Transverse colon (tissue), 4 donors: ENCODE measurements around the gene WDR5. TPM values are rescaled to one million over a fixed set of nuclear protein-coding genes. Genes with fewer than 3 reads are reported as not detected.

Source experiments
- DNase-seq: peaks from one replicate; pipeline ENCODE4 v3.0.0-alpha.2; 2019
- H3K27ac ChIP-seq, 4 donors: fragments of 200-600 bp; sonication (generic); 2 replicates each; pipeline ENCODE4 v1.5.1; 2016 to 2018; ENCODE audit warnings: inconsistent platforms in 4 of 4
- H3K27me3 ChIP-seq: fragments of 200-600 bp; sonication (generic); 2 replicates; pipeline ENCODE4 v1.5.1; 2017; ENCODE audit warnings: inconsistent platforms
- H3K36me3 ChIP-seq, 4 donors: fragments of 200-600 bp; sonication (generic); 2 replicates each; pipeline ENCODE4 v1.5.1; 2017 to 2019; ENCODE audit warnings: inconsistent platforms in 4 of 4
- H3K4me1 ChIP-seq, 4 donors: fragments of 200-600 bp; sonication (generic); 2 replicates each; pipeline ENCODE4 v1.5.1; 2017 to 2020; ENCODE audit warnings: inconsistent platforms in 4 of 4
- H3K4me3 ChIP-seq, 4 donors: fragments of 200-600 bp; sonication (generic); 1 replicate in 1 of 4; 2 replicates in 3 of 4; pipeline versions ENCODE4 v1.5.1 to v1.6.1; 2017 to 2019; ENCODE audit warnings: inconsistent platforms in 4 of 4
- H3K9me3 ChIP-seq, 2 donors: fragments of 200-600 bp; sonication (generic); 2 replicates each; pipeline ENCODE4 v1.5.1; 2017 to 2019; ENCODE audit warnings: inconsistent platforms in 2 of 2
- CTCF ChIP-seq, 5 experiments: fragments of 200-600 bp in 3 of 5; fragments of 450-650 bp in 2 of 5; sonication (generic) in 3 of 5; IDR thresholded peaks; 1 replicate in 2 of 5; 2 replicates in 3 of 5; pipeline ENCODE4 v1.5.1; 2016 to 2017; ENCODE audit warnings: antibody characterized with exemption in 5 of 5, inconsistent platforms in 3 of 5, mild to moderate bottlenecking in 2 of 5, moderate library complexity in 1 of 5
- EP300 ChIP-seq: sonication (generic); formaldehyde crosslinking; IDR thresholded peaks from one replicate; pipeline ENCODE4 v1.6.1; 2017; ENCODE audit warnings: antibody characterized with exemption, low read depth
- POLR2A ChIP-seq: fragments of 450-650 bp; IDR thresholded peaks from one replicate; pipeline ENCODE4 v1.6.1; 2016; ENCODE audit warnings: antibody characterized with exemption, mild to moderate bottlenecking, moderate library complexity
- POLR2AphosphoS5 ChIP-seq, 3 donors: sonication (generic); formaldehyde crosslinking; IDR thresholded peaks; one replicate each; pipeline ENCODE4 v1.6.1; 2016; ENCODE audit warnings: antibody characterized with exemption in 3 of 3
- WGBS, 2 donors: methylation state at CpG; one replicate each; pipeline ENCODE4 v1.1.5; 2018; ENCODE audit warnings: low coverage in 1 of 2; 5-methylcytosine and 5-hydroxymethylcytosine counted together
- in situ Hi-C, 4 donors: fragments of 200-750 bp; cut with MboI; loops; one replicate each; pipeline versions ENCODE4 v1.15.0 to v1.15.1; 2017; ENCODE audit warnings: low sequenced_read_pairs in 3 of 4, low pct_ligation_motif_present in 1 of 4, low pct_unique_long_range_greater_than_20kb in 1 of 4
- intact Hi-C: fragments of 100-400 bp; cut with DNase I; formaldehyde crosslinking; loops from one replicate; pipeline ENCODE4 v1.15.1; 2023; ENCODE audit warnings: low total_unique reads
- total RNA-seq, 4 donors: library from RNA; depleted of rRNA; stranded (reverse); fragments of >200 nt; gene quantifications; one replicate each; pipeline ENCODE4 v1.1.0, GENCODE V29; 2016

The WDR5 gene
- total RNA-seq, 4 donors from 2014 or later = 8.2 to 95.7 (median 16.3) TPM

- H3K36me3 ChIP-seq = peaks cover 0 to 33% (median 16%) of the 10 kb centered on the region in 4 donors
Measured at GRCh38 chr9:134159566-134160245, 23.8 kb downstream of the WDR5 start.

GRCh38 chr9:134161647-134162046 is 25.8 kb downstream of the WDR5 start:
- Histone ChIP-seq H3K27ac (no peak overlapping the region), H3K36me3 (peaks cover 0 to 17% (median 8%) of the 10 kb centered on the region in 4 donors), H3K27me3 (no peaks in the 10 kb centered on the region), H3K4me1 (peaks cover 4 to 20% (median 13%) of the 10 kb centered on the region in 4 donors), H3K9me3 (no peaks in the 10 kb centered on the region), H3K4me3 (no peak overlapping the region)
- no peak for TF ChIP-seq POLR2A
- TF ChIP-seq POLR2AphosphoS5 (IDR thresholded peaks at IDR 0.05) = no peak
- TF ChIP-seq EP300 = no peak
- TF ChIP-seq CTCF (IDR thresholded peaks at IDR 0.05) = no peak
- intact Hi-C loops = loop anchor here (5.0 kb wide), 1 partner anchor 94 kb away; the partner anchor contains the start of gene BRD3
- DNase-seq = no peak
- in situ Hi-C loops = loop anchor here in 2 of 4 donors (10.0 to 25.0 kb wide), 2 partner anchors 283 to 576 kb away; no protein-coding TSS in a partner anchor
- 78 to 86% methylated on average over 7 to 14 of the region's 14 CpGs for WGBS, 2 donors

More at GRCh38 chr9:134159566-134160245, 23.8 kb downstream of the WDR5 start:
- no peak for TF ChIP-seq POLR2AphosphoS5 (IDR thresholded peaks at IDR 0.05)
- Histone ChIP-seq H3K4me1 (peaks cover 4 to 20% (median 13%) of the 10 kb centered on the region in 4 donors), H3K27me3 (no peaks in the 10 kb centered on the region), H3K9me3 (no peaks in the 10 kb centered on the region), H3K27ac (no peak overlapping the region), H3K4me3 (no peak overlapping the region)
- WGBS, 2 donors = 87 to 92% methylated on average over 9 to 20 of the region's 20 CpGs
- no peak for DNase-seq
- in situ Hi-C loops = loop anchor here in 2 of 4 donors (10.0 to 25.0 kb wide), 2 partner anchors 285 to 578 kb away; no protein-coding TSS in a partner anchor
- intact Hi-C loops = loop anchor here (5.0 kb wide), 1 partner anchor 92 kb away; the partner anchor contains the start of gene BRD3

GRCh38 chr9:134162212-134162775 is 26.4 kb downstream of the WDR5 start:
- no peak overlapping the region for H3K27ac ChIP-seq
- in situ Hi-C loops = loop anchor here in 2 of 4 donors (10.0 to 25.0 kb wide), 2 partner anchors 283 to 575 kb away; no protein-coding TSS in a partner anchor
- H3K9me3 ChIP-seq = no peaks in the 10 kb centered on the region
- H3K36me3 ChIP-seq = peaks cover 0 to 10% (median 5%) of the 10 kb centered on the region in 4 donors
- no peak overlapping the region for H3K4me3 ChIP-seq
- no peak for DNase-seq
- intact Hi-C loops = loop anchor here (5.0 kb wide), 1 partner anchor 95 kb away; the partner anchor contains the start of gene BRD3
- WGBS, 2 donors = 84% methylated on average over 8 to 9 of the region's 9 CpGs
- peaks cover 4 to 20% (median 13%) of the 10 kb centered on the region in 4 donors for H3K4me1 ChIP-seq
- TF ChIP-seq POLR2AphosphoS5 (IDR thresholded peaks at IDR 0.05) (no peak), POLR2A (no peak), CTCF (IDR thresholded peaks at IDR 0.05) (no peak), EP300 (no peak)
- H3K27me3 ChIP-seq = no peaks in the 10 kb centered on the region

GRCh38 chr9:134162926-134163370 is 27.1 kb downstream of the WDR5 start:
- Histone ChIP-seq H3K4me3 (peak overlapping the region in 1 of 4 donors; percentile 24), H3K9me3 (no peaks in the 10 kb centered on the region), H3K27me3 (no peaks in the 10 kb centered on the region), H3K27ac (no peak overlapping the region), H3K36me3 (peaks cover 0 to 4% (median 2%) of the 10 kb centered on the region in 4 donors), H3K4me1 (peaks cover 4 to 20% (median 13%) of the 10 kb centered on the region in 4 donors)
- in situ Hi-C loops = loop anchor here in 2 of 4 donors (10.0 to 25.0 kb wide), 2 partner anchors 282 to 574 kb away; no protein-coding TSS in a partner anchor
- intact Hi-C loops = loop anchor here (5.0 kb wide), 1 partner anchor 96 kb away; the partner anchor contains the start of gene BRD3
- DNase-seq = no peak
- no peak for TF ChIP-seq POLR2A
- TF ChIP-seq EP300 = no peak
- no peak for TF ChIP-seq CTCF (IDR thresholded peaks at IDR 0.05)
- no peak for TF ChIP-seq POLR2AphosphoS5 (IDR thresholded peaks at IDR 0.05)
- 43% methylated on average over 17 of the region's 24 CpGs; no CpG with 5 or more reads in 1 of the 2 donors for WGBS, 2 donors
